Measurements from ENCODE around the gene FGF10. TPM values are rescaled to one million over a fixed set of nuclear protein-coding genes. Genes with fewer than 3 reads are reported as not detected.

Gene FGF10
- total and polyA plus RNA-seq, 8 donors, result 1.4 to 31.2 (median 12.6) TPM; not detected in 1

- TF ChIP-seq EP300 (IDR thresholded peaks at IDR 0.05) (no peak), POLR2A (IDR thresholded peaks at IDR 0.05) (no peak), POLR2AphosphoS5 (IDR thresholded peaks at IDR 0.05) (no peak)
- TF ChIP-seq, protein P1, sequence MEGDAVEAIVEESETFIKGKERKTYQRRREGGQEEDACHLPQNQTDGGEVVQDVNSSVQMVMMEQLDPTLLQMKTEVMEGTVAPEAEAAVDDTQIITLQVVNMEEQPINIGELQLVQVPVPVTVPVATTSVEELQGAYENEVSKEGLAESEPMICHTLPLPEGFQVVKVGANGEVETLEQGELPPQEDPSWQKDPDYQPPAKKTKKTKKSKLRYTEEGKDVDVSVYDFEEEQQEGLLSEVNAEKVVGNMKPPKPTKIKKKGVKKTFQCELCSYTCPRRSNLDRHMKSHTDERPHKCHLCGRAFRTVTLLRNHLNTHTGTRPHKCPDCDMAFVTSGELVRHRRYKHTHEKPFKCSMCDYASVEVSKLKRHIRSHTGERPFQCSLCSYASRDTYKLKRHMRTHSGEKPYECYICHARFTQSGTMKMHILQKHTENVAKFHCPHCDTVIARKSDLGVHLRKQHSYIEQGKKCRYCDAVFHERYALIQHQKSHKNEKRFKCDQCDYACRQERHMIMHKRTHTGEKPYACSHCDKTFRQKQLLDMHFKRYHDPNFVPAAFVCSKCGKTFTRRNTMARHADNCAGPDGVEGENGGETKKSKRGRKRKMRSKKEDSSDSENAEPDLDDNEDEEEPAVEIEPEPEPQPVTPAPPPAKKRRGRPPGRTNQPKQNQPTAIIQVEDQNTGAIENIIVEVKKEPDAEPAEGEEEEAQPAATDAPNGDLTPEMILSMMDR (IDR thresholded peaks at IDR 0.05), result no peak
- H3K27me3 ChIP-seq, result no peaks in the 10 kb centered on the region
- H3K27ac ChIP-seq, result no peak overlapping the region
- WGBS, 5 donors, result 80 to 92% (median 86%) methylated on average over 2 of the region's 2 CpGs
- H3K4me3 ChIP-seq, result no peak overlapping the region
- no peaks in the 10 kb centered on the region for H3K9me3 ChIP-seq
- H3K36me3 ChIP-seq, result no peaks in the 10 kb centered on the region
- intact Hi-C loops (cut with DNase I; ENCODE audit: low total_unique reads), result loop anchor here (5.0 kb wide), 1 partner anchor 597 kb away; no protein-coding TSS in a partner anchor
- DNase-seq, result no peak
- peaks cover 0 to 8% (median 4%) of the 10 kb centered on the region in 4 donors for H3K4me1 ChIP-seq
Measured at GRCh38 chr5:44329716-44330115, 59.5 kb downstream of the FGF10 start.

DNA sequence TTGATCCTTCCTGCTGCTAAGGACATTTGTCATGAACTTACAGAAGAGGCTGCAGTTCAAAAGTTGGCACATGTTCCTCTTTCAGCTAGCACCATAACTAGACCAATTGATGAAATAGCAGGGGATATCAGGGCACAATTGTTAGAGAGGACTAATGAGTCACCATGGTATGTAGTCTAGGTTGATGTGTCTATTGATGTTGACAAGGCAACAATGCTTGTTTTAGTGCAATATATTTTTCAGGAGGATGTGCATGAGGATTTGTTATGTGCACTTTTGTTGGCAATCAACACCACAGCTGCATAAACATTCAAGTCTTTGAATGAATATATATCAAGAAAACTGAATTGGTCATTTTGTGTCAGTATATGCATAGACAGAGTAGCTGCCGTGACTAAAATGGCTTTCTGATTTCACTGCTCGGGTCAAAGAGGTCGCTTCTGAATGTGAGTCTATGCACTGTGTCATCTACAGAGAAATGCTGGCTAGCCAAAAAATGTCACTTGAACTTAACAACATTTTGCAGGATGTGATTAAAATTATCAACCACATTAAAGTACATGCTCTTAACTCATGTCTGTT, 68.0 kb downstream of the FGF10 start:
- Histone ChIP-seq H3K27me3 (no peaks in the 10 kb centered on the region), H3K4me3 (no peak overlapping the region), H3K27ac (no peak overlapping the region), H3K4me1 (no peaks in the 10 kb centered on the region), H3K36me3 (no peaks in the 10 kb centered on the region), H3K9me3 (no peaks in the 10 kb centered on the region)
- no peak for DNase-seq
- WGBS, 5 donors, result 77 to 90% (median 82%) methylated on average over 3 of the region's 3 CpGs
- TF ChIP-seq POLR2AphosphoS5 (IDR thresholded peaks at IDR 0.05), result no peak
- TF ChIP-seq POLR2A (IDR thresholded peaks at IDR 0.05), result no peak
- TF ChIP-seq, protein P1 (IDR thresholded peaks at IDR 0.05), result no peak
- TF ChIP-seq EP300 (IDR thresholded peaks at IDR 0.05), result no peak
- intact Hi-C loops (cut with DNase I; ENCODE audit: low total_unique reads), result no loop called here

- Histone ChIP-seq H3K27me3 (no peaks in the 10 kb centered on the region), H3K4me1 (no peaks in the 10 kb centered on the region), H3K4me3 (no peak overlapping the region), H3K36me3 (no peaks in the 10 kb centered on the region), H3K27ac (no peak overlapping the region), H3K9me3 (no peaks in the 10 kb centered on the region)
- TF ChIP-seq, protein P1 (IDR thresholded peaks at IDR 0.05), result no peak
- TF ChIP-seq EP300 (IDR thresholded peaks at IDR 0.05) (no peak), POLR2AphosphoS5 (IDR thresholded peaks at IDR 0.05) (no peak), POLR2A (IDR thresholded peaks at IDR 0.05) (no peak)
- intact Hi-C loops (cut with DNase I; ENCODE audit: low total_unique reads), result no loop called here
- no peak for DNase-seq
- WGBS, 5 donors, result 85 to 100% (median 92%) methylated on average over 1 of the region's 1 CpG
Measured at GRCh38 chr5:44320188-44320587, 69.0 kb downstream of the FGF10 start.

- Histone ChIP-seq H3K36me3 (no peaks in the 10 kb centered on the region), H3K27ac (no peak overlapping the region), H3K4me1 (no peaks in the 10 kb centered on the region), H3K27me3 (no peaks in the 10 kb centered on the region), H3K9me3 (no peaks in the 10 kb centered on the region), H3K4me3 (no peak overlapping the region)
- TF ChIP-seq, protein P1 (IDR thresholded peaks at IDR 0.05), result no peak
- TF ChIP-seq POLR2AphosphoS5 (IDR thresholded peaks at IDR 0.05), result no peak
- no peak for TF ChIP-seq EP300 (IDR thresholded peaks at IDR 0.05)
- no peak for DNase-seq
- 34 to 62% (median 50%) methylated on average over 2 of the region's 2 CpGs for WGBS, 5 donors
- intact Hi-C loops (cut with DNase I; ENCODE audit: low total_unique reads), result no loop called here
Measured at GRCh38 chr5:44318883-44319282, 70.3 kb downstream of the FGF10 start.

All from stomach (tissue), 9 donors.